GM12874 (cell line): Measurements from ENCODE around the gene CLCN6.

Experiments
- TF ChIP-seq, protein P1 (sequence below): IDR thresholded peaks from 2 replicates; pipeline ENCODE4 v1.5.1; 2011; ENCODE audit warnings: low read depth, mild to moderate bottlenecking, control low read depth, low read length, moderate library complexity; ENCODE audit not compliant: insufficient read depth

Gene CLCN6

GRCh38 chr1:11881749-11882441 is 75.9 kb downstream of the CLCN6 start:
- TF ChIP-seq, protein P1, sequence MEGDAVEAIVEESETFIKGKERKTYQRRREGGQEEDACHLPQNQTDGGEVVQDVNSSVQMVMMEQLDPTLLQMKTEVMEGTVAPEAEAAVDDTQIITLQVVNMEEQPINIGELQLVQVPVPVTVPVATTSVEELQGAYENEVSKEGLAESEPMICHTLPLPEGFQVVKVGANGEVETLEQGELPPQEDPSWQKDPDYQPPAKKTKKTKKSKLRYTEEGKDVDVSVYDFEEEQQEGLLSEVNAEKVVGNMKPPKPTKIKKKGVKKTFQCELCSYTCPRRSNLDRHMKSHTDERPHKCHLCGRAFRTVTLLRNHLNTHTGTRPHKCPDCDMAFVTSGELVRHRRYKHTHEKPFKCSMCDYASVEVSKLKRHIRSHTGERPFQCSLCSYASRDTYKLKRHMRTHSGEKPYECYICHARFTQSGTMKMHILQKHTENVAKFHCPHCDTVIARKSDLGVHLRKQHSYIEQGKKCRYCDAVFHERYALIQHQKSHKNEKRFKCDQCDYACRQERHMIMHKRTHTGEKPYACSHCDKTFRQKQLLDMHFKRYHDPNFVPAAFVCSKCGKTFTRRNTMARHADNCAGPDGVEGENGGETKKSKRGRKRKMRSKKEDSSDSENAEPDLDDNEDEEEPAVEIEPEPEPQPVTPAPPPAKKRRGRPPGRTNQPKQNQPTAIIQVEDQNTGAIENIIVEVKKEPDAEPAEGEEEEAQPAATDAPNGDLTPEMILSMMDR = no peak

GRCh38 chr1:11882814-11883538 is 77.0 kb downstream of the CLCN6 start:
- TF ChIP-seq, protein P1 = no peak

DNA sequence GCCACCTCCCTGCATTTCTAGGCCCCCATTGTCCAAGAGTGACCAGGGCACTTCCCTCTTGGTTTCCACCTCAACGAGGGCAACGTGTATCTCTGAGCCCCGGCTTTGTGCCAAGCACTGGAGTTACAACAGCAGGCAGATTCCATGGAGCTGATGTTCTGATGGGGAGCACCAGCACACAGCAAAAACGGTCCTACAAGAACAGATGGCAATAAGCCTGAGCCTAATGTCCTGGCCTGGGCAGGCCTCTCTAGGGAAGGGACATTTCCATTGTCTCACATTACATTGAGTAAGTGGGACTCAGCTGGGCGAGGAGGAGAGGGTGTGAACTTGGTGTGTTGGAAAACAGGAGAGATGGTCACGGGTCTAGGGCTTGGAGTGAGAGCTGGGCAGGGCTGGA is 79.9 kb downstream of the CLCN6 start:
- TF ChIP-seq, protein P1 = no peak

DNA sequence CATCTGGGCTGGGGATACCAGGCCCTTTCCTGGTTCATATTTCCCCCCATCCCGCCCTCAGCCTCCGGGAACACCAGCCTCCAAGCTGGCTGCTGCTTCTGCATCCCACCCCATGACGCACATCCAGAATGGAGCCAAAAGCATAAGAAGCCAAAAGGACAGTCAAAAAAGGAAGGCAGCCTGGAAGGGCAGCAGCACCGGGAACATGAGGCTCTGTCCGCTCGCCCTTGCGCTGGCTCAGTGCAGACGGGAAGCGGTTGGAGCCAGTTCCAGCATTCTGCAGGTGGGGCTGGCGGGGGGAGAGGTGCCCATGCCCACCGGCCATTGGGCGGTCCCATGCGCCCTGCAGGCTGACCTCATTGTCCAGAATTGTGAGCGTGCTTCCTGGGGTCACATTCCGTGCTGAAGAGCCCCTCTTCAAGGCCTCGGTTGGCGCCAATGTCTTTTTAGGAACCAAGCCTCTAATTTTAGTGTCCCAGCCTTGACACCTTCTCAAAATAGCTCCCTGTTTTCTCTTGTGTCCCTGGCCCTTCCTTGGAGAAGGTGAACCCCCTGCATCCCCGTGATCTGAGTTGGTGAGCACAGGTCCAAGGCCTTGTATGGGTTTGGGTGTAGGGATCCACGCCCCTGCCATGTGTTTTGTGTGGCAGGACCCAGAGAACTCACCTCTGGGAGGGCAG is 81.1 kb downstream of the CLCN6 start:
- TF ChIP-seq, protein P1 = no peak

- TF ChIP-seq, protein P1 = no peak
Measured at GRCh38 chr1:11887666-11888007, 81.6 kb downstream of the CLCN6 start.

- TF ChIP-seq, protein P1 = no peak
Measured at GRCh38 chr1:11888206-11888876, 82.3 kb downstream of the CLCN6 start.

DNA sequence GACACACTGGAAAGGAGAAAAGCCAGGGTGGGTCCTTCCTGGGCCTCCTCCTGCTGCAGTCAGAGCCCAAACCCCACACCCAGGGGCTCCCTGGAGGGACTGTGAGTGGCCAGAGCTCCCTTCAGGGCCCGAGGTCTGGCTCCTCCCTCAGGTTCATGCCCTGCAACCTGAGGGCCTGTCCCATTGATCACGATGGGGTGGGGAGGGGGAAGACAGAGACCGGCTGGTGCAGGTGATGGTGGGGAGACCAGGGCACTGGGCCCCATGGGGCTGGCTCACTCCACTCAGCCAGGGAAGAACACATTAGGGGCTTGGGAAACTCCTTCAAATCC is 82.9 kb downstream of the CLCN6 start:
- TF ChIP-seq, protein P1 = no peak
